A549 (cell line): ENCODE measurements around the gene RPS10. TPM values are rescaled to one million over a fixed set of nuclear protein-coding genes. Genes with fewer than 3 reads are reported as not detected.

Experiments used
- ATAC-seq, 2 experiments: fragments of 200-7000 bp in 1 of 2; fragments of >200 bp in 1 of 2; cut with Nextera tagmentation in 1 of 2; cut with Tn5 transposase in 1 of 2; 3 replicates each; pipeline versions ENCODE4 v1.8.0 to v1.9.1; 2018 to 2020; ENCODE audit warnings: mild to moderate bottlenecking in 1 of 2, moderate library complexity in 1 of 2
- CTCF ChIA-PET: fragments of 300-600 bp; sonication (Branson Sonifier 250); formaldehyde crosslinking; extraction: SDS; loops from one replicate; lab custom pipeline; 2021; ENCODE audit warnings: antibody characterized with exemption, inconsistent platforms; lab: Yijun Ruan, JAX
- POLR2A ChIA-PET: fragments of 350-600 bp; formaldehyde crosslinking; extraction: SDS; loops from one replicate; lab custom pipeline; 2021; ENCODE audit warnings: antibody characterized with exemption, inconsistent platforms; lab: Yijun Ruan, JAX
- DNase-seq, 2 experiments: peaks; one replicate each; pipeline versions ENCODE4 v3.0.0 to v3.0.0-alpha.2; 2011 to 2016; ENCODE audit warnings: low read depth in 1 of 2, low spot score in 1 of 2
- FAIRE-seq: peaks from 2 replicates; lab custom pipeline; 2011; peaks lifted over from hg19 to GRCh38; lab: Jason Lieb, UNC
- H3K27ac ChIP-seq, 2 experiments: fragments of >200 bp; sonication (Bioruptor Twin); formaldehyde crosslinking; 3 replicates each; pipeline ENCODE4 v1.5.1; 2016 to 2017
- H3K4me1 ChIP-seq: fragments of >200 bp; sonication (Bioruptor Twin); formaldehyde crosslinking; 3 replicates; pipeline ENCODE4 v1.6.1; 2016
- H3K4me2 ChIP-seq: fragments of >200 bp; sonication (Bioruptor Twin); formaldehyde crosslinking; 3 replicates; pipeline ENCODE4 v1.6.1; 2016
- H3K4me3 ChIP-seq: fragments of >200 bp; sonication (Bioruptor Twin); formaldehyde crosslinking; 3 replicates; pipeline ENCODE4 v1.5.1; 2016
- H3K9me3 ChIP-seq: fragments of >200 bp; sonication (Bioruptor Twin); formaldehyde crosslinking; 3 replicates; pipeline ENCODE4 v1.6.1; 2016
- BHLHE40 ChIP-seq: IDR thresholded peaks from 2 replicates; pipeline ENCODE4 v1.6.1; 2012; ENCODE audit warnings: low read depth, low read length, inconsistent platforms
- CBX8 ChIP-seq: fragments of 200-600 bp; sonication (generic); IDR thresholded peaks from 2 replicates; pipeline ENCODE4 v1.6.1; 2016
- CEBPB ChIP-seq, 2 experiments: fragments of >200 bp in 1 of 2; sonication (Bioruptor Twin) in 1 of 2; formaldehyde crosslinking in 1 of 2; IDR thresholded peaks; 2 replicates each; pipeline ENCODE4 v1.6.1; 2012 to 2016
- CHD2 ChIP-seq: fragments of 150-350 bp; IDR thresholded peaks from 2 replicates; pipeline ENCODE4 v1.6.1; 2014; ENCODE audit warnings: low read length; ENCODE audit not compliant: partially characterized antibody
- E2F6 ChIP-seq: IDR thresholded peaks from 2 replicates; pipeline ENCODE4 v1.6.1; 2012; ENCODE audit warnings: low read depth, borderline replicate concordance
- ESRRA ChIP-seq: fragments of 150-350 bp; IDR thresholded peaks from 2 replicates; pipeline ENCODE4 v1.6.1; 2014; ENCODE audit warnings: mild to moderate bottlenecking, low read length, borderline replicate concordance
- FOSB ChIP-seq: fragments of 250-450 bp; sonication (Bioruptor Pico); IDR thresholded peaks from 2 replicates; pipeline ENCODE4 v1.5.0; 2020; ENCODE audit warnings: mild to moderate bottlenecking, moderate library complexity
- HDAC2 ChIP-seq: fragments of 200-600 bp; sonication (generic); IDR thresholded peaks from 2 replicates; pipeline ENCODE4 v1.6.1; 2016
- HMGXB4 ChIP-seq: fragments of 250-450 bp; sonication (Bioruptor Pico); IDR thresholded peaks from 2 replicates; pipeline ENCODE4 v1.5.0; 2021; ENCODE audit warnings: mild to moderate bottlenecking, moderate library complexity, borderline replicate concordance
- HOXB5 ChIP-seq: fragments of 250-450 bp; sonication (Bioruptor Pico); IDR thresholded peaks from 2 replicates; pipeline ENCODE4 v1.5.0; 2020; ENCODE audit warnings: mild to moderate bottlenecking, moderate library complexity
- JUNB ChIP-seq: fragments of >200 bp; sonication (Bioruptor Twin); formaldehyde crosslinking; IDR thresholded peaks from 2 replicates; pipeline ENCODE4 v1.6.1; 2016
- NFE2L2 ChIP-seq: fragments of 150-350 bp; conservative IDR thresholded peaks from 2 replicates; pipeline ENCODE4 v1.6.1; 2014; ENCODE audit warnings: low read length
- PBX3 ChIP-seq: IDR thresholded peaks from 2 replicates; pipeline ENCODE4 v1.6.1; 2012
- PHF8 ChIP-seq: fragments of 200-600 bp; sonication (generic); IDR thresholded peaks from 2 replicates; pipeline ENCODE4 v1.6.1; 2016; ENCODE audit warnings: low read depth, mild to moderate bottlenecking, antibody characterized with exemption, moderate library complexity, borderline replicate concordance
- POLR2A ChIP-seq: IDR thresholded peaks from 2 replicates; pipeline ENCODE4 v1.6.1; 2012; ENCODE audit warnings: mild to moderate bottlenecking, low read length
- RAD21 ChIP-seq, 2 experiments: fragments of >200 bp in 1 of 2; sonication (Bioruptor Twin) in 1 of 2; formaldehyde crosslinking in 1 of 2; IDR thresholded peaks in 1 of 2; conservative IDR thresholded peaks in 1 of 2; 2 replicates in 1 of 2; 3 replicates in 1 of 2; pipeline ENCODE4 v1.6.1; 2012 to 2018; ENCODE audit warnings: inconsistent platforms in 1 of 2
- RCOR1 ChIP-seq: fragments of 150-350 bp; IDR thresholded peaks from 2 replicates; pipeline ENCODE4 v1.6.1; 2014; ENCODE audit warnings: antibody characterized with exemption, low read length, low read depth
- REST ChIP-seq: fragments of 200-600 bp; sonication (generic); IDR thresholded peaks from 2 replicates; pipeline ENCODE4 v1.6.1; 2016; ENCODE audit warnings: antibody characterized with exemption, mild to moderate bottlenecking, moderate library complexity
- RFX5 ChIP-seq: fragments of 450-650 bp; IDR thresholded peaks from 2 replicates; pipeline ENCODE4 v1.7.1; 2014; ENCODE audit warnings: antibody characterized with exemption, mild to moderate bottlenecking, moderate library complexity
- TFCP2L1 ChIP-seq: fragments of 250-450 bp; sonication (Bioruptor Pico); IDR thresholded peaks from 2 replicates; pipeline ENCODE4 v1.5.0; 2021; ENCODE audit warnings: mild to moderate bottlenecking
- ZFP36 ChIP-seq: fragments of 450-650 bp; IDR thresholded peaks from 2 replicates; pipeline ENCODE4 v1.6.1; 2014; ENCODE audit warnings: borderline replicate concordance; ENCODE audit not compliant: partially characterized antibody
- ZNF302 ChIP-seq: fragments of 250-450 bp; sonication (Bioruptor Pico); IDR thresholded peaks from 2 replicates; pipeline ENCODE4 v1.9.0; 2021; ENCODE audit warnings: inconsistent platforms, mild to moderate bottlenecking, moderate library complexity
- WGBS: methylation state at CpG from one replicate; pipeline ENCODE4 v1.1.6; 2017; ENCODE audit errors: missing lambda C conversion rate; 5-methylcytosine and 5-hydroxymethylcytosine counted together
- polyA plus RNA-seq, 4 experiments: library from polyadenylated mRNA; depleted of rRNA in 3 of 4; stranded (reverse); fragments of >200 nt; fragmentation: RNase III in 1 of 4; extraction: RNeasy Plus Mini Kit Qiagen cat#74134 plus additional on column Dnase treatment in 1 of 4; gene quantifications; 2 replicates in 3 of 4; 3 replicates in 1 of 4; pipeline ENCODE4 v1.2.3, GENCODE V29; 2011 to 2017
- TF ChIP-seq, protein P1 (sequence below): fragments of 250-450 bp; sonication (Bioruptor Pico); IDR thresholded peaks from 2 replicates; pipeline ENCODE4 v1.5.0; 2020; ENCODE audit warnings: low read depth, mild to moderate bottlenecking, moderate library complexity
- TF ChIP-seq, protein P2 (sequence below): fragments of 450-650 bp; IDR thresholded peaks from 2 replicates; pipeline ENCODE4 v1.6.1; 2014; ENCODE audit warnings: antibody characterized with exemption

The RPS10 gene
- polyA plus RNA-seq, 2 of the 4 experiments (the other 2 are of a cell fraction) = 1,532 to 1,783 TPM

GRCh38 chr6:34457742-34458735, 32.2 kb upstream of the RPS10 start (continued):
- TF ChIP-seq E2F6 (no peak), BHLHE40 (no peak), ESRRA (no peak)

GRCh38 chr6:34457382-34457741, 31.5 kb upstream of the RPS10 start:
- Histone ChIP-seq H3K9me3 (no peaks in the 10 kb centered on the region), H3K27ac (no peak overlapping the region), H3K4me2 (no peak overlapping the region), H3K4me3 (no peak overlapping the region), H3K4me1 (peaks cover 4% of the 10 kb centered on the region)
- 62% methylated on average over 2 of the region's 2 CpGs for WGBS
- no peak for DNase-seq
- no peak for FAIRE-seq
- TF ChIP-seq RFX5 (no peak), ZFP36 (no peak), RCOR1 (no peak), NFE2L2 (no peak), RAD21 (conservative IDR thresholded peaks at IDR 0.05 in 1 of 2, IDR thresholded peaks at IDR 0.05 in 1 of 2) (no peak), POLR2A (no peak), JUNB (no peak), REST (no peak), PHF8 (no peak), FOSB (no peak), HOXB5 (no peak), CBX8 (no peak), CHD2 (no peak)
- ATAC-seq = no peak
- POLR2A ChIA-PET = no interaction called here
- CTCF ChIA-PET = no interaction called here

GRCh38 chr6:34455831-34456230, 30.0 kb upstream of the RPS10 start:
- ChIA-PET CTCF (interaction anchor here (1.3 kb wide), 1 partner anchor 784 kb away, joined by 3 read pairs; no protein-coding TSS in a partner anchor), POLR2A (no interaction called here)
- FAIRE-seq = no peak
- Histone ChIP-seq H3K4me1 (no peaks in the 10 kb centered on the region), H3K9me3 (no peaks in the 10 kb centered on the region), H3K4me2 (no peak overlapping the region), H3K27ac (no peak overlapping the region), H3K4me3 (no peak overlapping the region)
- no peak for DNase-seq
- WGBS = 86% methylated on average over 1 of the region's 1 CpG
- no peak for ATAC-seq
- no peak for TF ChIP-seq CEBPB (IDR thresholded peaks at IDR 0.05)
- TF ChIP-seq ZNF302 (CRISPR knock-in tag) = no peak
- TF ChIP-seq, protein P1, sequence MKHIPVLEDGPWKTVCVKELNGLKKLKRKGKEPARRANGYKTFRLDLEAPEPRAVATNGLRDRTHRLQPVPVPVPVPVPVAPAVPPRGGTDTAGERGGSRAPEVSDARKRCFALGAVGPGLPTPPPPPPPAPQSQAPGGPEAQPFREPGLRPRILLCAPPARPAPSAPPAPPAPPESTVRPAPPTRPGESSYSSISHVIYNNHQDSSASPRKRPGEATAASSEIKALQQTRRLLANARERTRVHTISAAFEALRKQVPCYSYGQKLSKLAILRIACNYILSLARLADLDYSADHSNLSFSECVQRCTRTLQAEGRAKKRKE (CRISPR knock-in tag) = no peak
- no peak for TF ChIP-seq PBX3
- TF ChIP-seq HDAC2 = no peak
- no peak for TF ChIP-seq CHD2
- TF ChIP-seq HMGXB4 (CRISPR knock-in tag) = no peak
- TF ChIP-seq TFCP2L1 (CRISPR knock-in tag) = no peak
- TF ChIP-seq, protein P2, sequence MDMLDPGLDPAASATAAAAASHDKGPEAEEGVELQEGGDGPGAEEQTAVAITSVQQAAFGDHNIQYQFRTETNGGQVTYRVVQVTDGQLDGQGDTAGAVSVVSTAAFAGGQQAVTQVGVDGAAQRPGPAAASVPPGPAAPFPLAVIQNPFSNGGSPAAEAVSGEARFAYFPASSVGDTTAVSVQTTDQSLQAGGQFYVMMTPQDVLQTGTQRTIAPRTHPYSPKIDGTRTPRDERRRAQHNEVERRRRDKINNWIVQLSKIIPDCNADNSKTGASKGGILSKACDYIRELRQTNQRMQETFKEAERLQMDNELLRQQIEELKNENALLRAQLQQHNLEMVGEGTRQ = no peak
